ENCODE results near the gene GCH1.
A peak's percentile ranks its signal among the peaks of the same experiment; 100 is the strongest.
"Not testable (repeated sequence)": the region's sequence is repeated elsewhere in the genome, so short reads cannot be mapped to it uniquely, and the experiment has no call there.

Gene GCH1

GRCh38 chr14:54875648-54876047, 27.0 kb downstream of the GCH1 start:
- not testable (repeated sequence) for DNase-seq (ENCODE audit: extremely low spot score, insufficient read length, low read depth); FAIRE-seq

GRCh38 chr14:54870154-54871090, 32.2 kb downstream of the GCH1 start:
- not testable (repeated sequence) for DNase-seq (ENCODE audit: extremely low spot score, insufficient read length, low read depth); FAIRE-seq

GRCh38 chr14:54867011-54867410, 35.6 kb downstream of the GCH1 start:
- DNase-seq (ENCODE audit: extremely low spot score, insufficient read length, low read depth) (no peak), FAIRE-seq (no peak)

GRCh38 chr14:54866588-54866987, 36.0 kb downstream of the GCH1 start:
- FAIRE-seq, result no peak

GRCh38 chr14:54864526-54864925, 38.1 kb downstream of the GCH1 start:
- DNase-seq (ENCODE audit: extremely low spot score, insufficient read length, low read depth) (no peak), FAIRE-seq (no peak)

More at GRCh38 chr14:54866588-54866987, 36.0 kb downstream of the GCH1 start:
- DNase-seq (ENCODE audit: extremely low spot score, insufficient read length, low read depth), result no peak

- peak; percentile 87 for FAIRE-seq
- no peak for DNase-seq (ENCODE audit: extremely low spot score, insufficient read length, low read depth)
These were observed 44.8 kb downstream of the GCH1 start for GRCh38 chr14:54857830-54858269.

GRCh38 chr14:54856152-54856551, 46.5 kb downstream of the GCH1 start:
- no peak for DNase-seq (ENCODE audit: extremely low spot score, insufficient read length, low read depth)
- FAIRE-seq, result no peak

- DNase-seq (ENCODE audit: extremely low spot score, insufficient read length, low read depth) (no peak), FAIRE-seq (peak; percentile 45)
These were observed 48.4 kb downstream of the GCH1 start for GRCh38 chr14:54854181-54854580.

GRCh38 chr14:54853339-54853738, 49.3 kb downstream of the GCH1 start:
- FAIRE-seq, result no peak

GRCh38 chr14:54852215-54852614, 50.4 kb downstream of the GCH1 start:
- FAIRE-seq (no peak), DNase-seq (ENCODE audit: extremely low spot score, insufficient read length, low read depth) (no peak)

More at GRCh38 chr14:54853339-54853738, 49.3 kb downstream of the GCH1 start:
- no peak for DNase-seq (ENCODE audit: extremely low spot score, insufficient read length, low read depth)

- FAIRE-seq (no peak), DNase-seq (ENCODE audit: extremely low spot score, insufficient read length, low read depth) (no peak)
These were observed 53.7 kb downstream of the GCH1 start for GRCh38 chr14:54848910-54849309.

- FAIRE-seq, result no peak
- no peak for DNase-seq (ENCODE audit: extremely low spot score, insufficient read length, low read depth)
These were observed 57.0 kb downstream of the GCH1 start for GRCh38 chr14:54845641-54846040.

GRCh38 chr14:54844479-54844878, 58.1 kb downstream of the GCH1 start:
- FAIRE-seq (no peak), DNase-seq (ENCODE audit: extremely low spot score, insufficient read length, low read depth) (no peak)

- FAIRE-seq, result no peak
- DNase-seq (ENCODE audit: extremely low spot score, insufficient read length, low read depth), result no peak
These were observed 61.8 kb downstream of the GCH1 start for GRCh38 chr14:54840798-54841197.

GRCh38 chr14:54840336-54840735, 62.3 kb downstream of the GCH1 start:
- FAIRE-seq (no peak), DNase-seq (ENCODE audit: extremely low spot score, insufficient read length, low read depth) (no peak)

GRCh38 chr14:54839701-54840119, 62.9 kb downstream of the GCH1 start:
- DNase-seq (ENCODE audit: extremely low spot score, insufficient read length, low read depth) (no peak), FAIRE-seq (no peak)

GRCh38 chr14:54838931-54839512, 63.6 kb downstream of the GCH1 start:
- no peak for FAIRE-seq
- DNase-seq (ENCODE audit: extremely low spot score, insufficient read length, low read depth), result no peak

- no peak for DNase-seq (ENCODE audit: extremely low spot score, insufficient read length, low read depth)
- FAIRE-seq, result no peak
These were observed 65.0 kb downstream of the GCH1 start for GRCh38 chr14:54837508-54838149.

GRCh38 chr14:54836231-54836630, 66.4 kb downstream of the GCH1 start:
- DNase-seq (ENCODE audit: extremely low spot score, insufficient read length, low read depth) (no peak), FAIRE-seq (no peak)

GRCh38 chr14:54834727-54835126, 67.9 kb downstream of the GCH1 start:
- no peak for FAIRE-seq

GRCh38 chr14:54834081-54834480, 68.5 kb downstream of the GCH1 start:
- FAIRE-seq, result no peak
- no peak for DNase-seq (ENCODE audit: extremely low spot score, insufficient read length, low read depth)

More at GRCh38 chr14:54834727-54835126, 67.9 kb downstream of the GCH1 start:
- no peak for DNase-seq (ENCODE audit: extremely low spot score, insufficient read length, low read depth)

Measured in GM18507 (cell line).